LoVo (cell line): Measurements from ENCODE around the gene SAMD9L.

Source experiments
- DNase-seq: peaks from one replicate; pipeline ENCODE4 v3.0.0-alpha.2; 2016; ENCODE audit warnings: low spot score

SAMD9L gene

GRCh38 chr7:93148144-93148543 is at the start of gene SAMD9L:
Gene SAMD9L (minus strand): TSS chr7:93148385. CDS start chr7:93135971, 12,414 bp downstream.
- DNase-seq = peak; percentile 50

DNA sequence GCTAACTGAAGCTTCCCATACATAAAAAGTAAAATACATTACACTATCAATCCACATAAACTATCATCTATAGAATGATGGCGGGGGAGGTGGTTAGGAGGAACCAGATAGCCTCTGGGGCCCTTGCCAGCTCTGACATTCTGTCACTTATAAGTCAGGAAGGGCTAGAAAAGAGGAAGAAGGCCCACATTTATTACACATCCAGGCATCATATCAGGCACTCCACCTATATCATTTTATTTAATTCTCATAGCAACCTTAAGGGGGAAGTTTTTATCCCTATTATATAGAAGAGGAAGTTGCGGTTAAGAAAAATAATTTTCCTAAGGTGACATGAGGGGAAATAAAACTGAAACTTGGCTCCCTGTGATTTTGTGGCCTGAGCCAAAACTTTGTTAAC is 48.2 kb upstream of the SAMD9L start:
- DNase-seq = no peak

DNA sequence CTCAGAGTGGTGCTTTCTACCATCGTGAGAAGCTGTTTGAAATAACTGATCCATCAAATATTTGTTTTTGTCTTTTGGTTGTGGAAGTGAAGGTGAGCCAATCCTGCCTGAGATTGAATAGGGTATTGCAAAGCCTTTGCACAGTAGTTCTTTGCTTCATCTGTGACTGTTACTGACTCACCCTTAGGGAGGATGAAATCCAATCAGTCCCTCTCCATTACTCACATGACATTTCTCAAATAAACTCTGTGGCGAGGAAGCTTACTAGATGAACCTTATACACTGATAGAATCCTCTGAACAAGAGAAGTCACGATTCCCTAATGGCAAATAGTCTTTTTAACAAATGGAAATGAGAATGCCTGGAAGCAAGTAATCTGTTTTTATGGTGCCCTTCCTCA is 46.2 kb upstream of the SAMD9L start:
- no peak for DNase-seq

DNA sequence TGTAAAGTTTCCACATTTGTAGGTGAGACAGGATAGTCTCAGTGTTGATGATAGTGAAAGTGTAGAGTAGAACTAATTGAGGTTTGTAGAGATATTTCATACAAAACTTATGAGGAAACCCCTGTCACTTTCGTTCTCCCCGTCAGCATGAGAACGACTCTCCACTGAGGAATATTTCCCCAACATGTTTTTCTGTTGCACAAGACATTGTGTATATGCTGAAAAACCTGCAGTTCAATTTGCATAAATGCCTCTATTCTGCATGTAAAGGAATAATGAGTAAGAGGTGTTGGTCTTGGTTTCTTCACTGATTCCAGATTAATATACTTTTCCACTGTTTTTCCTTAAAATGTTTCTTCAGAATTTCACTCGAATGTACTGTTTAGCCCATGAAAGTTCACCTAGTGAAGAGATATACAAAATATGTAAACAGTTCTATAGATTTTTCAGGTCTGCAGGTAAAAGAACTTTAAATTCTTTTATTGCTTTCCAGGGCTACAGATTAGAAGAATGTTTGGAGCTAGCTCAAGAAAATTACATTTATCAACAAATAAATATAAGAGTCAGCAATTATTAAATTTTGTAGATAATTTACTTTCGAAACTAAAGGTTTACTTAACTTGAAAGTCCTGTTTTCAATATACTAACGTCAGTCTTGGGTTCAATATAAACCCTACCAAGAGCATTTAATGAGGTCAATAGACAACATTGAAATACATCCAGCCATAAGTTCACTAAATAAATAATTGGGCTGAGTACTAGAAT is 40.9 kb upstream of the SAMD9L start:
- no peak for DNase-seq

GRCh38 chr7:93185303-93186027 is 37.3 kb upstream of the SAMD9L start:
- DNase-seq = no peak

GRCh38 chr7:93179173-93179572 is 31.0 kb upstream of the SAMD9L start:
- no peak for DNase-seq

GRCh38 chr7:93178213-93178612 is 30.0 kb upstream of the SAMD9L start:
- DNase-seq = no peak

DNA sequence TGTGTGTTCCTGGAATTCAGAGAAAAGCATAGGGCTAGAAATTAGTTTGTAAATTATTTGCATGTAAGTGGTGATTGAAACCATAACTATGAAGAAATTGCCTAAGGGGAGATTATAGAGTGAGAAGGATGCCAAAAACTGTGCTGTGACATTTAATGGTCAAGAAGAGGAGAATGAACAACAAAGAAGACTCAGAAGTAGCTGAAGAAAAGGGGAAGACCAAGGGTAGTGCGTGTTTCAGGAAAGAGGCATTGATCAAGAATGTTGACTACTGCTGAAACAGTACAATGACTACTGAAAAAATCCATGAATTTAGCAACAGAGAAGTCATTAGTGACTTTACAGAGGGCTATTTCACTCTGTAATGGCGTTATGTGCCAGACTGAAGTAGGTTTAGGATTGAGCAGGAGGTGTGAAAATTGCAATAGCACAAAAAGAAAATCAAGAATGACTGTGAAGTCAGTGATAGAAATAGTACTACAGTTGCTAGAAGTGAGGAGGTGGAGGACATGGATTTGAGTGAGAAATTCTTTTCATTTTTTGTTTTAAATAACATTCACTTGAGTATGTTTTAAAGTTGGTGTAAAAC is 28.9 kb upstream of the SAMD9L start:
- DNase-seq = no peak

DNA sequence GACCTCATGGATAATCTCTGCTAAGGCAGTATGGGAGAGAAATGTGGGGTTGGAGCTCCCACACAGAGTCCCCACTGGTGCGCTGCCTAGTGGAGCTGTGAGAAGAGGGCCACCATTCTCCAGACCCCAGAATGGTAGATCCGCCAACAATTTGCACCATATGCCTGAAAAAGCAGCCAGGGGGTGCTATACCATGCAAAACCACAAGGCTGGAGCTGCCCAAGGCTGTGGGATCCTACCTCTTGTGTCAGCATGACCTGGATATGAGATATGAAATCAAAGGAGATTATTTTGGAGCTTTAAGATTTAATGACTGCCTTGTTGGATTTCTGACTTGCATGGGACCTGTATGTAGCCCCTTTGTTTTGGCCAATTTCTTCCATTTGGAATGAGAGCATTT is 27.0 kb upstream of the SAMD9L start:
- DNase-seq = no peak

DNA sequence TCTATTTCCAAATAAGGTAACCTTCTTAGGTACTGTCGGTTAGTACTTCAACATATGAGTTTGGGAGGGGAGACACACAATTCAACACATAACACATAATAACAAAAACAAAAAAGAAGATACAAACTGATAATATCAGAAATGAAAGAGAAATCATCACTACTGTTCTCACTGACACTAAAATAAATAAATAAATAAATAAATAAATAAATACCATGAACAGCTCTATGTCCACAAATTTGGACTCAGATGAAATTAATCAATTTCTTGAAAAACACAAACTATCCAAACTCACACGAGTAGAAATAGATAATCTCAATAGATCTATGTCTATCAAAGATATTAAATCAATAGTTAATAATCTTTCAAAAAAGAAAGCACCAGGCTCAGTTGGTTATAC is 24.5 kb upstream of the SAMD9L start:
- DNase-seq = no peak

GRCh38 chr7:93171606-93172226 is 23.5 kb upstream of the SAMD9L start:
- no peak for DNase-seq

- DNase-seq = no peak
Observed at GRCh38 chr7:93165447-93165846, 17.3 kb upstream of the SAMD9L start.

DNA sequence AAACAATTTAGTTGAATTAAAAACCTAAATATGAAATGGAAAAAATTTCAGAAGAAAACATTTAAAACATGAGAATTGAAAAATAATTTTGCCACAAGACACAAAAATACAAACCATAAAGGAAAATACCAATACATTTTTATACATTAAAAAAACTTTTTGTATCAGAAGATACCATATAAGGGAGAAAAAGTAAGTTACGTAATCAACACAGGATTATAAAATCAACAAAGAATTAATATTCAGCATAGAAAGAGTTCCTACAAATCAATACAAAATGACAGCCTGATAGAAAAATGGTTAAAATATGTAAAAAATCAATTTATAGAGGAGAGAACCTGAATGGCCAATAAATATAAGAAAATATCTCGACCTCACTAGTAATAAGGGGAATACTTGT is 16.6 kb upstream of the SAMD9L start:
- DNase-seq = no peak

DNA sequence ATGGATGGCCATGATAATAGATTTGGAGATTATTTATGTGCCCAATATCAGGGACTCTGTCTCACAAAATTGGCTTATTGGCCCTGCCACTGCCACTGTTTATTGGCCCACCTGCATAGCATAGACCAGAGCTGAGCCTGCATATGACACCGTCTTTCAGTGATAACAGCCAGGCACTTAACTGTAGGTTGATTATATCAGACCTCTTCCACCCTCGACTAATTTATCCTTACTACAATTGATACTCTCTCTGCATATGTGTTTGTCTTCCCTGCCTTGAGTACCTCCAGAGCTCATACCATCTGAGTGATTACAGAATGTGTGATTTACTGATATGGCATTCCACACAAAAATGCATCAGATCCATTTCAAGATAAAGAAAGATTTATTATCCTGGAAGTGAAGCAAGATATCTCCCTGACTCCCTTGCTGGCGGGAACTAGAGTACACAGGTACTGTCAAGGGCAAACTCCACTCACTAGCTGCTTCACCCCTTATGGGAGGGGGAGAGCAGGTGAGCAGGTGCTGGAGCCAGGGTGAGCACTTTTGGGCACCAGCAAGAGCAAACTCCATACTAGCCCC is 13.1 kb upstream of the SAMD9L start:
- DNase-seq = no peak

DNA sequence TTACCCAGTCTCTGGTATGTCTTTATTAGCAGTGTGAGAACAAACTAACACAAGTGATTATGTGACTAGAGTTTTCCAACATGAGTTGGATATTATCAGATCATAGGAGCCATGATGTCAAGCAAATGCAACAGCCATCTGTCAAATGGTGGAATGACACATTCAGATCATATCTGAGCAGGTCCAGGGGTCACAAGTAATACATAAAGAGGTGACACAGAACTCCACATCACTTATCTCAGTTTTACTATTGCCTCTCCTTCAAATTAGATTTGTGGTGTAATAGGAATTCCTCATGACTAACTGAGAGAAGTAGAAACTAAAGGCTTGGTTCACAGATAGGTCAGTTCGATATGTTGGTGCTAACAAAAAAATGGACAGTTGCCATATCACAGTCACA is 12.2 kb upstream of the SAMD9L start:
- no peak for DNase-seq

GRCh38 chr7:93159490-93159889 is 11.3 kb upstream of the SAMD9L start:
- DNase-seq = no peak

DNA sequence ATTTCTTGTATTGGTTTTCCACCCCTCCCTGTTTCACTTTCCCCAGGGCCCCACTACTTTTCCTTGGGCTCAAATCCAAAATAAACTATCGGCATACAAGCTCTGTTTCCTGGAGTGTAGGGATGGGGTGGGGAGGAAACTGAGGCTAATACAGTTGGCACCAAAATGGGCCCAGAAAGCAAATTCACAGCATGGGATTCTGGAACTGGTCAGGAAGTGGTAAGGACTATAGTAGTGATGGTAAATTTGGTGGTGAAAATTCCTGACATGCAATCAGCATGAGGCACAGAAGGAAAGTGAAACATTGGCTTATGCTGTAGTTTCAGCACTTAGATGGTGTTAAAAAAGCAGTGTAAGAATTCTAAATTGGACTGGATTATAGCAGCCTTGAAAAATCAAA is 8.7 kb upstream of the SAMD9L start:
- no peak for DNase-seq

GRCh38 chr7:93150200-93150835 is 2.1 kb upstream of the SAMD9L start:
- peak; percentile 46 for DNase-seq

DNA sequence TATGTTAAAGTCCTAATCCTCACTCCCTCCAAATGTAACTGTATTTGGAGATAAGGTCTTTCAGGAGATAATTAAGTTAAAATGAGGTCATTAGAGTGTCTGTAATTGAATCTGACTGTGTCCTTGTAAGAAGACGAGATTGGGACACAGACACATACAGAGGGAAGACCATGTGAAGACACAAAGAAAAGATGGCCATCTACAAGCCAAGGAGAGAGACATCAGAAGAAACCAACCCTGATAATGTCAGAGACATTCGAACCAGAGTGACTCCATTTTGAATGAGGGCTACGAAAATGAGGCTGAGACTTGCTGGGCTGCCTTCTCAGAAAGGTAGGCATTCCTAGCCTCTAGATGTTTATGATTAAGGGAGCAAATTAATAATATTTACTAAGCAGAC is 542 bp upstream of the SAMD9L start:
- no peak for DNase-seq

DNA sequence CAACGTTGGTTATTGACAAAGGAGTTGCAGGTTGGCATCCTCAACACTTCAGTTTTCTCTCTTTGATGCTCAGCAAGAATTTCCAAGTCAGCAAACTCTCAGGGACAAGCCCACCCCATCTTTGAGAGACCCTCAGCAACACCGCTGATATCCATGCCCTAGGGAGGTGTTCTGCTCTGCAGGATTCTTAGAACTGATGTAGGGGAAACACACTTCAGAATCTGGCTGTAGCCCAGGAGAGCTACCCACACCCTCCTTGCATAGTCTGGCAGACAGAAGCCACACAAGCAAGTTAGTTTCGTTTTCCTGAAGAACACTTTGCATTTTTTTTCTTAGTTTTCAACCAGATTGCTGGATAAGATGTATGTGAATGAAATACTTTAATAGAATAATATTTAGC is 822 bp downstream of the SAMD9L start:
- DNase-seq = peak; percentile 45

GRCh38 chr7:93146472-93147141 is 1.6 kb downstream of the SAMD9L start:
- no peak for DNase-seq
